Measurements from ENCODE around the gene HVCN1.

HVCN1 gene

DNA sequence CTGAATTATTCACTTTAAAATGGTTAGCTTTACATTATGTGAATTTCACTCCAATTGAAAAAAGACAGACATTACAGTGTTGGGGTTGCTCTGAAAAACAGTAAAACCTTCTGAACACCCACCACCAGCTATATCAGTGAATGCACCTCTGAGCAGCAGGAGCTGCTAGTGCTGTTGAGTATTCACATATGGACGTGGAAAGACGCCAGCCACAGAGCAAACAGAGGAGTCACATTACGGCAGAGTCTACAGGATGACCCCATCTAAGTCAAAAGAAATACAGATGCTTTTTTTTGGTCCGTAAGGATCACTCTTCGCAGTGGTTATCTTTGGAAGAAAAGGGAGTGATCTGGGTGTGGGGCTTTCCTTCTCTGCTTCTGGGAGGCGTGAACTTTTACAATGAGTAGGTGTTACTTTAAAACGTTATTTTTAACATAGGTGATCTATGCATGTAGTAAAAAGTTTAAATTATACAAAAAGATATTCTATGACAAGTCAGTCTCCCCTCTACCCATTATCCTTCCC, 4.5 kb downstream of the HVCN1 start:
- Histone ChIP-seq H3K9me2 (replicated peaks; ENCODE audit: low read depth, low read length) (no peaks in the 10 kb centered on the region), H4K20me1 (ENCODE audit: insufficient read depth, low read length, poor library complexity, severe bottlenecking) (no peaks in the 10 kb centered on the region), H3K36me3 (ENCODE audit: insufficient read depth, low read length) (no peaks in the 10 kb centered on the region), H3K4me2 (ENCODE audit: low read depth, low read length, poor library complexity, severe bottlenecking) (no peak overlapping the region), H3K9ac (ENCODE audit: low read depth, low read length, poor library complexity, severe bottlenecking) (no peak overlapping the region), H3K79me2 (ENCODE audit: insufficient read depth, low read length) (no peaks in the 10 kb centered on the region; the same call in 1 of the 2 replicates), H3K27me3 (ENCODE audit: insufficient read depth, low read length, poor library complexity, severe bottlenecking) (no peaks in the 10 kb centered on the region), H3F3A (ENCODE audit: low read depth) (no peaks in the 10 kb centered on the region), H2AFZ (ENCODE audit: low read length) (no peak overlapping the region), H3K9me3 (ENCODE audit: insufficient read depth, low read depth, low read length) (no peaks in the 10 kb centered on the region), H3K4me1 (ENCODE audit: insufficient read depth, low read length, poor library complexity, severe bottlenecking) (peaks cover 11% of the 10 kb centered on the region), H3K4me3 (ENCODE audit: low read length, poor library complexity, severe bottlenecking) (no peak overlapping the region)
- TF ChIP-seq, protein P1, sequence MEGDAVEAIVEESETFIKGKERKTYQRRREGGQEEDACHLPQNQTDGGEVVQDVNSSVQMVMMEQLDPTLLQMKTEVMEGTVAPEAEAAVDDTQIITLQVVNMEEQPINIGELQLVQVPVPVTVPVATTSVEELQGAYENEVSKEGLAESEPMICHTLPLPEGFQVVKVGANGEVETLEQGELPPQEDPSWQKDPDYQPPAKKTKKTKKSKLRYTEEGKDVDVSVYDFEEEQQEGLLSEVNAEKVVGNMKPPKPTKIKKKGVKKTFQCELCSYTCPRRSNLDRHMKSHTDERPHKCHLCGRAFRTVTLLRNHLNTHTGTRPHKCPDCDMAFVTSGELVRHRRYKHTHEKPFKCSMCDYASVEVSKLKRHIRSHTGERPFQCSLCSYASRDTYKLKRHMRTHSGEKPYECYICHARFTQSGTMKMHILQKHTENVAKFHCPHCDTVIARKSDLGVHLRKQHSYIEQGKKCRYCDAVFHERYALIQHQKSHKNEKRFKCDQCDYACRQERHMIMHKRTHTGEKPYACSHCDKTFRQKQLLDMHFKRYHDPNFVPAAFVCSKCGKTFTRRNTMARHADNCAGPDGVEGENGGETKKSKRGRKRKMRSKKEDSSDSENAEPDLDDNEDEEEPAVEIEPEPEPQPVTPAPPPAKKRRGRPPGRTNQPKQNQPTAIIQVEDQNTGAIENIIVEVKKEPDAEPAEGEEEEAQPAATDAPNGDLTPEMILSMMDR (conservative IDR thresholded peaks at IDR 0.05; ENCODE audit: low read length), result no peak
- no peak for TF ChIP-seq EZH2phosphoT487 (IDR thresholded peaks at IDR 0.05; ENCODE audit: borderline replicate concordance)

- H3K9me3 ChIP-seq (ENCODE audit: insufficient read depth, low read depth, low read length), result no peaks in the 10 kb centered on the region
- no peak overlapping the region for H3K9ac ChIP-seq (ENCODE audit: low read depth, low read length, poor library complexity, severe bottlenecking)
- no peak overlapping the region for H3K4me3 ChIP-seq (ENCODE audit: low read length, poor library complexity, severe bottlenecking)
- no peak overlapping the region for H3K4me2 ChIP-seq (ENCODE audit: low read depth, low read length, poor library complexity, severe bottlenecking)
- peaks cover 11% of the 10 kb centered on the region for H3K4me1 ChIP-seq (ENCODE audit: insufficient read depth, low read length, poor library complexity, severe bottlenecking)
- no peaks in the 10 kb centered on the region for H3F3A ChIP-seq (ENCODE audit: low read depth)
- H3K27me3 ChIP-seq (ENCODE audit: insufficient read depth, low read length, poor library complexity, severe bottlenecking), result no peaks in the 10 kb centered on the region
- no peaks in the 10 kb centered on the region for H4K20me1 ChIP-seq (ENCODE audit: insufficient read depth, low read length, poor library complexity, severe bottlenecking)
- H3K79me2 ChIP-seq (ENCODE audit: insufficient read depth, low read length), result no peaks in the 10 kb centered on the region; the same call in 1 of the 2 replicates
- H2AFZ ChIP-seq (ENCODE audit: low read length), result no peak overlapping the region
- H3K9me2 ChIP-seq (replicated peaks; ENCODE audit: low read depth, low read length), result no peaks in the 10 kb centered on the region
- TF ChIP-seq, protein P1 (conservative IDR thresholded peaks at IDR 0.05; ENCODE audit: low read length), result no peak
- TF ChIP-seq EZH2phosphoT487 (IDR thresholded peaks at IDR 0.05; ENCODE audit: borderline replicate concordance), result no peak
- H3K36me3 ChIP-seq (ENCODE audit: insufficient read depth, low read length), result no peaks in the 10 kb centered on the region
These were observed 5.0 kb downstream of the HVCN1 start for GRCh38 chr12:110683888-110684287.

- no peaks in the 10 kb centered on the region for H3K9me2 ChIP-seq (replicated peaks; ENCODE audit: low read depth, low read length)
- H3K79me2 ChIP-seq (ENCODE audit: insufficient read depth, low read length), result no peaks in the 10 kb centered on the region
- no peak overlapping the region for H2AFZ ChIP-seq (ENCODE audit: low read length)
- TF ChIP-seq, protein P1 (conservative IDR thresholded peaks at IDR 0.05; ENCODE audit: low read length), result no peak
- no peak for TF ChIP-seq EZH2phosphoT487 (IDR thresholded peaks at IDR 0.05; ENCODE audit: borderline replicate concordance)
- peaks cover 8% of the 10 kb centered on the region; the same call in 1 of the 2 replicates for H3F3A ChIP-seq (ENCODE audit: low read depth)
- H3K4me3 ChIP-seq (ENCODE audit: low read length, poor library complexity, severe bottlenecking), result no peak overlapping the region
- H3K9me3 ChIP-seq (ENCODE audit: insufficient read depth, low read depth, low read length), result no peaks in the 10 kb centered on the region
- no peaks in the 10 kb centered on the region for H4K20me1 ChIP-seq (ENCODE audit: insufficient read depth, low read length, poor library complexity, severe bottlenecking)
- no peaks in the 10 kb centered on the region for H3K27me3 ChIP-seq (ENCODE audit: insufficient read depth, low read length, poor library complexity, severe bottlenecking)
- no peak overlapping the region for H3K4me2 ChIP-seq (ENCODE audit: low read depth, low read length, poor library complexity, severe bottlenecking)
- H3K9ac ChIP-seq (ENCODE audit: low read depth, low read length, poor library complexity, severe bottlenecking), result no peak overlapping the region
- peaks cover 13% of the 10 kb centered on the region for H3K4me1 ChIP-seq (ENCODE audit: insufficient read depth, low read length, poor library complexity, severe bottlenecking)
- H3K36me3 ChIP-seq (ENCODE audit: insufficient read depth, low read length), result no peaks in the 10 kb centered on the region
These were observed 8.9 kb downstream of the HVCN1 start for GRCh38 chr12:110680032-110680431.
